ENCODE data around the gene B4GALT2. TPM values are rescaled to one million over a fixed set of nuclear protein-coding genes. Genes with fewer than 3 reads are reported as not detected.

B4GALT2 gene
- total and polyA plus RNA-seq, 8 donors, result 33.2 to 58.9 (median 43.5) TPM

- peaks cover 0 to 3% of the 10 kb centered on the region in 2 donors for H3K36me3 ChIP-seq
- no peak overlapping the region for H3K27ac ChIP-seq
- peaks cover 3 to 15% of the 10 kb centered on the region in 2 donors for H3K4me1 ChIP-seq
- no peaks in the 10 kb centered on the region for H3K9me3 ChIP-seq
- no peaks in the 10 kb centered on the region for H3K27me3 ChIP-seq
- no peak for ATAC-seq
- TF ChIP-seq CTCF (IDR thresholded peaks at IDR 0.05), result no peak
- peak in 1 of 4 donors; percentile 64 for DNase-seq
- H3K4me3 ChIP-seq, result no peak overlapping the region
- intact Hi-C loops (cut with DNase I), result no loop called here
Measured at GRCh38 chr1:44024031-44024902, 45.3 kb downstream of the B4GALT2 start.

GRCh38 chr1:44024903-44025525 is 46.0 kb downstream of the B4GALT2 start:
- H3K27me3 ChIP-seq, result no peaks in the 10 kb centered on the region
- no peak overlapping the region for H3K4me3 ChIP-seq
- H3K9me3 ChIP-seq, result no peaks in the 10 kb centered on the region
- H3K27ac ChIP-seq, result peak overlapping the region in 1 of 2 donors; percentile 18
- TF ChIP-seq CTCF (IDR thresholded peaks at IDR 0.05), result no peak
- H3K36me3 ChIP-seq, result peaks cover 0 to 3% of the 10 kb centered on the region in 2 donors
- DNase-seq (peak in 1 of 4 donors; percentile 10), ATAC-seq (peak; percentile 13)
- peaks cover 4 to 20% of the 10 kb centered on the region in 2 donors for H3K4me1 ChIP-seq
- intact Hi-C loops (cut with DNase I), result no loop called here

- Histone ChIP-seq H3K27me3 (peaks cover 0 to 5% of the 10 kb centered on the region in 2 donors), H3K4me3 (no peak overlapping the region), H3K27ac (peak overlapping the region; percentile 18 to 44), H3K9me3 (no peaks in the 10 kb centered on the region), H3K4me1 (peaks cover 4 to 20% of the 10 kb centered on the region in 2 donors), H3K36me3 (peaks cover 0 to 3% of the 10 kb centered on the region in 2 donors)
- DNase-seq, result peak in 2 of 4 donors; percentile 61 to 71
- peak; percentile 60 for ATAC-seq
- TF ChIP-seq CTCF (IDR thresholded peaks at IDR 0.05), result no peak
- intact Hi-C loops (cut with DNase I), result no loop called here
Measured at GRCh38 chr1:44025816-44026215, 46.8 kb downstream of the B4GALT2 start.

- Histone ChIP-seq H3K4me3 (no peak overlapping the region), H3K27me3 (peaks cover 0 to 20% of the 10 kb centered on the region in 2 donors), H3K27ac (no peak overlapping the region), H3K36me3 (peaks cover 0 to 3% of the 10 kb centered on the region in 2 donors), H3K4me1 (peaks cover 10 to 33% of the 10 kb centered on the region in 2 donors), H3K9me3 (no peaks in the 10 kb centered on the region)
- no peak for TF ChIP-seq CTCF (IDR thresholded peaks at IDR 0.05)
- intact Hi-C loops (cut with DNase I), result no loop called here
- ATAC-seq, result no peak
- no peak for DNase-seq
Measured at GRCh38 chr1:44027320-44027719, 48.3 kb downstream of the B4GALT2 start.
